ENCODE measurements around the gene NKAIN2. TPM values are rescaled to one million over a fixed set of nuclear protein-coding genes. Genes with fewer than 3 reads are reported as not detected.
"Not testable (repeated sequence)": the region's sequence is repeated elsewhere in the genome, so short reads cannot be mapped to it uniquely, and the experiment has no call there.

NKAIN2 gene
- polyA plus RNA-seq, 1 donor (not counting 4 experiments of a cell fraction or from before 2014, with no cell fraction given): 0.13 TPM

GRCh38 chr6:124237911-124238310 lies 434.2 kb downstream of the NKAIN2 start:
- no peaks in the 10 kb centered on the region for H3K36me3 ChIP-seq (ENCODE audit: control insufficient read depth in 2 of 2, extremely low read depth in 1 of 2, insufficient read depth in 2 of 2, low read length in 2 of 2)
- H3K79me2 ChIP-seq (ENCODE audit: control insufficient read depth, insufficient read depth, low read length): no peaks in the 10 kb centered on the region
- no peaks in the 10 kb centered on the region for H3K9me1 ChIP-seq (ENCODE audit: control insufficient read depth, extremely low read depth, insufficient read depth, low read length)
- no peak overlapping the region for H3K27ac ChIP-seq (ENCODE audit: control insufficient read depth, insufficient read depth, low read length)
- FAIRE-seq: no peak
- H3K4me2 ChIP-seq (ENCODE audit: control insufficient read depth, extremely low read depth, insufficient read depth, low read depth, low read length): no peak overlapping the region
- H3K4me1 ChIP-seq (ENCODE audit: control insufficient read depth, extremely low read depth, insufficient read depth, low read length): no peaks in the 10 kb centered on the region
- DNase-seq (ENCODE audit: low read depth, low spot score): no peak
- dilution Hi-C loops (cut with MboI; ENCODE audit: extremely low pct_ligation_motif_present, low sequenced_read_pairs): no loop called here
- H3K4me3 ChIP-seq (ENCODE audit: control insufficient read depth in 2 of 3, extremely low read depth in 1 of 3, insufficient read depth in 2 of 3, low read depth in 1 of 3, low read length in 3 of 3): no peak overlapping the region
- no peaks in the 10 kb centered on the region for H3K9me3 ChIP-seq (ENCODE audit: control insufficient read depth, low read depth, low read length)
- TF ChIP-seq CTCF (optimal IDR thresholded peaks at IDR 0.05 in 1 of 3, IDR thresholded peaks at IDR 0.05 in 1 of 3, conservative IDR thresholded peaks at IDR 0.05 in 1 of 3; ENCODE audit: extremely low read depth in 1 of 3, insufficient read depth in 2 of 3, low read length in 3 of 3) (no peak), EZH2 (IDR thresholded peaks at IDR 0.05; ENCODE audit: low read length) (no peak)
- no peaks in the 10 kb centered on the region for H4K20me1 ChIP-seq (ENCODE audit: control insufficient read depth, extremely low read depth, insufficient read depth, low read length)
- no peak overlapping the region for H3K9ac ChIP-seq (ENCODE audit: control insufficient read depth, extremely low read depth, insufficient read depth, low read length)
- H3K27me3 ChIP-seq (ENCODE audit: control insufficient read depth, extremely low read depth, insufficient read depth, low read length): no peaks in the 10 kb centered on the region
- no peak overlapping the region for H2AFZ ChIP-seq (ENCODE audit: control insufficient read depth, low read length)

- H3K4me2 ChIP-seq (ENCODE audit: control insufficient read depth, extremely low read depth, insufficient read depth, low read depth, low read length); H3K4me3 ChIP-seq (ENCODE audit: control insufficient read depth in 2 of 3, extremely low read depth in 1 of 3, insufficient read depth in 2 of 3, low read depth in 1 of 3, low read length in 3 of 3); H3K79me2 ChIP-seq (ENCODE audit: control insufficient read depth, insufficient read depth, low read length); H3K4me1 ChIP-seq (ENCODE audit: control insufficient read depth, extremely low read depth, insufficient read depth, low read length); H2AFZ ChIP-seq (ENCODE audit: control insufficient read depth, low read length); H3K9ac ChIP-seq (ENCODE audit: control insufficient read depth, extremely low read depth, insufficient read depth, low read length); H3K27me3 ChIP-seq (ENCODE audit: control insufficient read depth, extremely low read depth, insufficient read depth, low read length); H3K9me3 ChIP-seq (ENCODE audit: control insufficient read depth, low read depth, low read length); H4K20me1 ChIP-seq (ENCODE audit: control insufficient read depth, extremely low read depth, insufficient read depth, low read length); H3K36me3 ChIP-seq (ENCODE audit: control insufficient read depth in 2 of 2, extremely low read depth in 1 of 2, insufficient read depth in 2 of 2, low read length in 2 of 2); dilution Hi-C loops (cut with MboI; ENCODE audit: extremely low pct_ligation_motif_present, low sequenced_read_pairs); H3K27ac ChIP-seq (ENCODE audit: control insufficient read depth, insufficient read depth, low read length); H3K9me1 ChIP-seq (ENCODE audit: control insufficient read depth, extremely low read depth, insufficient read depth, low read length); DNase-seq (ENCODE audit: low read depth, low spot score); FAIRE-seq: not testable (repeated sequence)
Observed at GRCh38 chr6:124238408-124238807, 434.7 kb downstream of the NKAIN2 start.

GRCh38 chr6:124254941-124255685 lies 451.4 kb downstream of the NKAIN2 start:
- Histone ChIP-seq H3K4me3 (ENCODE audit: control insufficient read depth in 2 of 3, extremely low read depth in 1 of 3, insufficient read depth in 2 of 3, low read depth in 1 of 3, low read length in 3 of 3) (no peak overlapping the region), H3K9ac (ENCODE audit: control insufficient read depth, extremely low read depth, insufficient read depth, low read length) (no peak overlapping the region), H3K4me2 (ENCODE audit: control insufficient read depth, extremely low read depth, insufficient read depth, low read depth, low read length) (no peak overlapping the region), H3K79me2 (ENCODE audit: control insufficient read depth, insufficient read depth, low read length) (no peaks in the 10 kb centered on the region), H4K20me1 (ENCODE audit: control insufficient read depth, extremely low read depth, insufficient read depth, low read length) (no peaks in the 10 kb centered on the region), H3K36me3 (ENCODE audit: control insufficient read depth in 2 of 2, extremely low read depth in 1 of 2, insufficient read depth in 2 of 2, low read length in 2 of 2) (no peaks in the 10 kb centered on the region), H3K4me1 (ENCODE audit: control insufficient read depth, extremely low read depth, insufficient read depth, low read length) (no peaks in the 10 kb centered on the region), H2AFZ (ENCODE audit: control insufficient read depth, low read length) (no peak overlapping the region), H3K27me3 (ENCODE audit: control insufficient read depth, extremely low read depth, insufficient read depth, low read length) (no peaks in the 10 kb centered on the region), H3K9me1 (ENCODE audit: control insufficient read depth, extremely low read depth, insufficient read depth, low read length) (no peaks in the 10 kb centered on the region), H3K9me3 (ENCODE audit: control insufficient read depth, low read depth, low read length) (no peaks in the 10 kb centered on the region), H3K27ac (ENCODE audit: control insufficient read depth, insufficient read depth, low read length) (no peak overlapping the region)
- no peak for TF ChIP-seq CTCF (optimal IDR thresholded peaks at IDR 0.05 in 1 of 3, IDR thresholded peaks at IDR 0.05 in 1 of 3, conservative IDR thresholded peaks at IDR 0.05 in 1 of 3; ENCODE audit: extremely low read depth in 1 of 3, insufficient read depth in 2 of 3, low read length in 3 of 3)
- TF ChIP-seq EZH2 (IDR thresholded peaks at IDR 0.05; ENCODE audit: low read length): no peak
- DNase-seq (ENCODE audit: low read depth, low spot score): no peak
- FAIRE-seq: no peak
- dilution Hi-C loops (cut with MboI; ENCODE audit: extremely low pct_ligation_motif_present, low sequenced_read_pairs): no loop called here
